Measurements from ENCODE around the gene PDGFRB.

The PDGFRB gene

GRCh38 chr5:150162142-150162513, 6.5 kb upstream of the PDGFRB start:
- no peak for DNase-seq

GRCh38 chr5:150161242-150162141, 5.8 kb upstream of the PDGFRB start:
- DNase-seq, result peak; percentile 87

GRCh38 chr5:150160448-150161081, 4.9 kb upstream of the PDGFRB start:
- DNase-seq, result no peak

- no peak for DNase-seq
Measured at GRCh38 chr5:150159741-150160179, 4.1 kb upstream of the PDGFRB start.

GRCh38 chr5:150159031-150159430, 3.4 kb upstream of the PDGFRB start:
- no peak for DNase-seq

- no peak for DNase-seq
Measured at GRCh38 chr5:150158170-150158949, 2.7 kb upstream of the PDGFRB start.

- DNase-seq, result no peak
Measured at GRCh38 chr5:150157168-150157567, 1.5 kb upstream of the PDGFRB start.

- DNase-seq, result no peak
Measured at GRCh38 chr5:150156540-150156939, 895 bp upstream of the PDGFRB start.

- DNase-seq, result no peak
Measured at GRCh38 chr5:150156027-150156368, 353 bp upstream of the PDGFRB start.

- DNase-seq, result no peak
Measured at GRCh38 chr5:150154618-150155128, 972 bp downstream of the PDGFRB start.

- no peak for DNase-seq
Measured at GRCh38 chr5:150153957-150154617, 1.6 kb downstream of the PDGFRB start.

- no peak for DNase-seq
Measured at GRCh38 chr5:150153483-150153882, 2.2 kb downstream of the PDGFRB start.

- no peak for DNase-seq
Measured at GRCh38 chr5:150152636-150153462, 2.8 kb downstream of the PDGFRB start.

- DNase-seq, result no peak
Measured at GRCh38 chr5:150149618-150150017, 6.0 kb downstream of the PDGFRB start.

GRCh38 chr5:150148117-150148927, 7.3 kb downstream of the PDGFRB start:
- DNase-seq, result no peak

- DNase-seq, result no peak
Measured at GRCh38 chr5:150147670-150148069, 8.0 kb downstream of the PDGFRB start.

GRCh38 chr5:150146862-150147601, 8.6 kb downstream of the PDGFRB start:
- no peak for DNase-seq

GRCh38 chr5:150146235-150146634, 9.4 kb downstream of the PDGFRB start:
- no peak for DNase-seq

GRCh38 chr5:150144879-150145278, 10.8 kb downstream of the PDGFRB start:
- DNase-seq, result no peak

- DNase-seq, result no peak
Measured at GRCh38 chr5:150144246-150144801, 11.3 kb downstream of the PDGFRB start.
